Measurements from ENCODE around the gene PALLD. TPM values are rescaled to one million over a fixed set of nuclear protein-coding genes. Genes with fewer than 3 reads are reported as not detected.

PALLD gene
- total RNA-seq, 1 experiment from 2014 or later, result 6.5 TPM

DNA sequence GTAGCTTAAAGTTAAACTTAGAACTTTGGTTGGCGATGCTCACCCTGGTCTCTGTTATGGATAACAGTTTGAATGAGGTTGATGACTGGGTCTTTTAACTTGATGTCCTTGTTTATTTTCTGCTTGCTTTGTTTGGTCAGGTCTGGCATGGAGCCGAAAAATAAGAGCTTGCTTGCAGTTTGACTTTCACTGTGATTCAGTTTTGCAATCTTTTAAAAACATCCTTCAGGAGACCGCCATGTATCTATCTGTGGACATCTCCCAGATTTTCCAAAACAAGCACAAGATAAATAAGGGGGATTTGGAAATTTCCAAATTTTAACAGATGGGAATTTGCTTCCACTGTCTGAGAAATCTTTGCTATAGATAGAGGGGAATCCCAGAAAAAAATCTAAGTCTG is 246.7 kb downstream of the PALLD start:
- intact Hi-C loops (cut with micrococcal nuclease; ENCODE audit: unreplicated experiment), result no loop called here
- ATAC-seq, result no peak
- in situ Hi-C loops (cut with HindIII; ENCODE audit: low pct_unique_long_range_greater_than_20kb, low sequenced_read_pairs), result no loop called here
- no TSS peak for BruUV-seq (replicated peaks)
- TF ChIP-seq, protein P1, sequence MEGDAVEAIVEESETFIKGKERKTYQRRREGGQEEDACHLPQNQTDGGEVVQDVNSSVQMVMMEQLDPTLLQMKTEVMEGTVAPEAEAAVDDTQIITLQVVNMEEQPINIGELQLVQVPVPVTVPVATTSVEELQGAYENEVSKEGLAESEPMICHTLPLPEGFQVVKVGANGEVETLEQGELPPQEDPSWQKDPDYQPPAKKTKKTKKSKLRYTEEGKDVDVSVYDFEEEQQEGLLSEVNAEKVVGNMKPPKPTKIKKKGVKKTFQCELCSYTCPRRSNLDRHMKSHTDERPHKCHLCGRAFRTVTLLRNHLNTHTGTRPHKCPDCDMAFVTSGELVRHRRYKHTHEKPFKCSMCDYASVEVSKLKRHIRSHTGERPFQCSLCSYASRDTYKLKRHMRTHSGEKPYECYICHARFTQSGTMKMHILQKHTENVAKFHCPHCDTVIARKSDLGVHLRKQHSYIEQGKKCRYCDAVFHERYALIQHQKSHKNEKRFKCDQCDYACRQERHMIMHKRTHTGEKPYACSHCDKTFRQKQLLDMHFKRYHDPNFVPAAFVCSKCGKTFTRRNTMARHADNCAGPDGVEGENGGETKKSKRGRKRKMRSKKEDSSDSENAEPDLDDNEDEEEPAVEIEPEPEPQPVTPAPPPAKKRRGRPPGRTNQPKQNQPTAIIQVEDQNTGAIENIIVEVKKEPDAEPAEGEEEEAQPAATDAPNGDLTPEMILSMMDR (IDR thresholded peaks at IDR 0.05), result no peak
- no peak for TF ChIP-seq POLR2AphosphoS5 (IDR thresholded peaks at IDR 0.05; ENCODE audit: low read depth, low read length)
- TF ChIP-seq SIN3A (IDR thresholded peaks at IDR 0.05; ENCODE audit: borderline replicate concordance, insufficient read depth, low read depth, low read length), result no peak
- no peak for TF ChIP-seq TCF7L2 (IDR thresholded peaks at IDR 0.05; ENCODE audit: low read depth, low read length)
- TF ChIP-seq, protein P2, sequence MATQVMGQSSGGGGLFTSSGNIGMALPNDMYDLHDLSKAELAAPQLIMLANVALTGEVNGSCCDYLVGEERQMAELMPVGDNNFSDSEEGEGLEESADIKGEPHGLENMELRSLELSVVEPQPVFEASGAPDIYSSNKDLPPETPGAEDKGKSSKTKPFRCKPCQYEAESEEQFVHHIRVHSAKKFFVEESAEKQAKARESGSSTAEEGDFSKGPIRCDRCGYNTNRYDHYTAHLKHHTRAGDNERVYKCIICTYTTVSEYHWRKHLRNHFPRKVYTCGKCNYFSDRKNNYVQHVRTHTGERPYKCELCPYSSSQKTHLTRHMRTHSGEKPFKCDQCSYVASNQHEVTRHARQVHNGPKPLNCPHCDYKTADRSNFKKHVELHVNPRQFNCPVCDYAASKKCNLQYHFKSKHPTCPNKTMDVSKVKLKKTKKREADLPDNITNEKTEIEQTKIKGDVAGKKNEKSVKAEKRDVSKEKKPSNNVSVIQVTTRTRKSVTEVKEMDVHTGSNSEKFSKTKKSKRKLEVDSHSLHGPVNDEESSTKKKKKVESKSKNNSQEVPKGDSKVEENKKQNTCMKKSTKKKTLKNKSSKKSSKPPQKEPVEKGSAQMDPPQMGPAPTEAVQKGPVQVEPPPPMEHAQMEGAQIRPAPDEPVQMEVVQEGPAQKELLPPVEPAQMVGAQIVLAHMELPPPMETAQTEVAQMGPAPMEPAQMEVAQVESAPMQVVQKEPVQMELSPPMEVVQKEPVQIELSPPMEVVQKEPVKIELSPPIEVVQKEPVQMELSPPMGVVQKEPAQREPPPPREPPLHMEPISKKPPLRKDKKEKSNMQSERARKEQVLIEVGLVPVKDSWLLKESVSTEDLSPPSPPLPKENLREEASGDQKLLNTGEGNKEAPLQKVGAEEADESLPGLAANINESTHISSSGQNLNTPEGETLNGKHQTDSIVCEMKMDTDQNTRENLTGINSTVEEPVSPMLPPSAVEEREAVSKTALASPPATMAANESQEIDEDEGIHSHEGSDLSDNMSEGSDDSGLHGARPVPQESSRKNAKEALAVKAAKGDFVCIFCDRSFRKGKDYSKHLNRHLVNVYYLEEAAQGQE (IDR thresholded peaks at IDR 0.05; ENCODE audit: insufficient read depth in 1 of 2, low read depth in 2 of 2, low read length in 1 of 2), result no peak
- ChIA-PET CTCF (no interaction called here), POLR2A (no interaction called here)
- Histone ChIP-seq H3K4me3 (ENCODE audit: low read depth in 2 of 2, low read length in 2 of 2) (no peak overlapping the region), H3K36me3 (ENCODE audit: control insufficient read depth, insufficient read depth, low read length) (no peaks in the 10 kb centered on the region), H3K9me3 (ENCODE audit: control insufficient read depth, insufficient read depth, low read depth, low read length) (no peaks in the 10 kb centered on the region), H3K27me3 (ENCODE audit: control insufficient read depth, insufficient read depth, low read length) (no peaks in the 10 kb centered on the region), H3K27ac (ENCODE audit: low read length) (no peak overlapping the region), H3K4me1 (ENCODE audit: control insufficient read depth, insufficient read depth, low read length) (no peaks in the 10 kb centered on the region)
- DNase-seq (ENCODE audit: low read depth, low spot score), result no peak

DNA sequence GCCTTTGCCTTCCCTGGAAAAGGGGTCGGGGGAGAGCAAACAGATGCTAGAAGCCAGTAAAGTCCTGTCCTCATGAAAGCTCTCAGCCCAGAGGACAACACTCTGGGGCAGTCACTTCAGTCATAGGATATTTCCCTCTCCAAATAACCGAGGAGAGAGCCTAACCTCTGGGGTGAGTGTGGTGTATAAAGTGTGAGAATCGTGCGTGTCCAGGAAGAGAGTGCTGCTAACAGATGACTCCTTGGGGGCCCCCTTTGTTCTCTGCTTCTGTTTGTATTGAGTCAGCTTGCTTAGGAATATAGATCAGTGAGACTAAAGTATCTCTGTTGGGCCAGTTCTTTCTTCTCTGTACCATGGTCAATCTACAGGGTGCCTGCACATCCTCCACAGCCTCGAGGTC is 247.2 kb downstream of the PALLD start:
- no peak overlapping the region for H3K4me3 ChIP-seq (ENCODE audit: low read depth in 2 of 2, low read length in 2 of 2)
- no peaks in the 10 kb centered on the region for H3K36me3 ChIP-seq (ENCODE audit: control insufficient read depth, insufficient read depth, low read length)
- ChIA-PET POLR2A (no interaction called here), CTCF (no interaction called here)
- H3K27me3 ChIP-seq (ENCODE audit: control insufficient read depth, insufficient read depth, low read length), result no peaks in the 10 kb centered on the region
- DNase-seq (ENCODE audit: low read depth, low spot score) (no peak), ATAC-seq (no peak)
- in situ Hi-C loops (cut with HindIII; ENCODE audit: low pct_unique_long_range_greater_than_20kb, low sequenced_read_pairs), result no loop called here
- intact Hi-C loops (cut with micrococcal nuclease; ENCODE audit: unreplicated experiment), result no loop called here
- TF ChIP-seq, protein P2 (IDR thresholded peaks at IDR 0.05; ENCODE audit: insufficient read depth in 1 of 2, low read depth in 2 of 2, low read length in 1 of 2), result no peak
- TF ChIP-seq, protein P1 (IDR thresholded peaks at IDR 0.05), result no peak
- TF ChIP-seq TCF7L2 (IDR thresholded peaks at IDR 0.05; ENCODE audit: low read depth, low read length), result no peak
- H3K9me3 ChIP-seq (ENCODE audit: control insufficient read depth, insufficient read depth, low read depth, low read length), result no peaks in the 10 kb centered on the region
- H3K4me1 ChIP-seq (ENCODE audit: control insufficient read depth, insufficient read depth, low read length), result no peaks in the 10 kb centered on the region
- H3K27ac ChIP-seq (ENCODE audit: low read length), result no peak overlapping the region
- BruUV-seq (replicated peaks), result no TSS peak

All from Panc1 (cell line).